SK-N-DZ (cell line): Measurements from ENCODE around the gene NDN. TPM values are rescaled to one million over a fixed set of nuclear protein-coding genes. Genes with fewer than 3 reads are reported as not detected.
"Not testable (repeated sequence)": the region's sequence is repeated elsewhere in the genome, so short reads cannot be mapped to it uniquely, and the experiment has no call there.

ENCODE experiments used
- DNase-seq: peaks from one replicate; pipeline ENCODE4 v3.0.0-alpha.2; 2015; ENCODE audit warnings: low spot score
- polyA plus RNA-seq, 2 experiments: library from polyadenylated mRNA; depleted of rRNA; stranded (reverse); fragments of >200 nt; gene quantifications; 2 replicates each; pipeline ENCODE4 v1.2.3, GENCODE V29; 2014

The NDN gene
- polyA plus RNA-seq (2014; cell fraction: cytosol; rRNA removed): 11.2 and 12.3 TPM in 2 replicates
- 4.8 and 8.8 TPM in 2 replicates for polyA plus RNA-seq (2014; cell fraction: nucleus; rRNA removed)

- no peak for DNase-seq
Measured at GRCh38 chr15:23687143-23687470, at the start of gene NDN. NDN (minus strand) TSS chr15:23687305; CDS start chr15:23687217, 88 bp downstream.

- no peak for DNase-seq
Measured at GRCh38 chr15:23736033-23736673, 49.0 kb upstream of the NDN start.

- DNase-seq: no peak
Measured at GRCh38 chr15:23734862-23735261, 47.8 kb upstream of the NDN start.

- not testable (repeated sequence) for DNase-seq
Measured at GRCh38 chr15:23713874-23714656, 27.0 kb upstream of the NDN start.

GRCh38 chr15:23708332-23708731, 21.2 kb upstream of the NDN start:
- DNase-seq: no peak

- DNase-seq: no peak
Measured at GRCh38 chr15:23695282-23695681, 8.2 kb upstream of the NDN start.

GRCh38 chr15:23694592-23694991, 7.5 kb upstream of the NDN start:
- DNase-seq: no peak

- DNase-seq: peak; percentile 3
Measured at GRCh38 chr15:23690450-23690852, 3.3 kb upstream of the NDN start.

- DNase-seq: no peak
Measured at GRCh38 chr15:23690015-23690414, 2.9 kb upstream of the NDN start.

- no peak for DNase-seq
Measured at GRCh38 chr15:23686466-23687142, 501 bp downstream of the NDN start.

GRCh38 chr15:23671481-23671880, 15.6 kb downstream of the NDN start:
- DNase-seq: no peak

- no peak for DNase-seq
Measured at GRCh38 chr15:23670970-23671369, 16.1 kb downstream of the NDN start.

GRCh38 chr15:23663232-23663631, 23.9 kb downstream of the NDN start:
- DNase-seq: no peak

- DNase-seq: no peak
Measured at GRCh38 chr15:23648920-23649515, 38.1 kb downstream of the NDN start.

GRCh38 chr15:23647421-23648370, 39.4 kb downstream of the NDN start, which contains the start of gene MAGEL2:
MAGEL2 (minus strand) TSS chr15:23647867; CDS start chr15:23647742, 125 bp downstream.
- DNase-seq: peak; percentile 3

- DNase-seq: no peak
Measured at GRCh38 chr15:23647001-23647295, 40.2 kb downstream of the NDN start.

- no peak for DNase-seq
Measured at GRCh38 chr15:23646165-23647000, 40.7 kb downstream of the NDN start.

- DNase-seq: no peak
Measured at GRCh38 chr15:23645371-23646164, 41.5 kb downstream of the NDN start.

GRCh38 chr15:23644829-23645228, 42.3 kb downstream of the NDN start:
- no peak for DNase-seq
